ENCODE measurements around the gene HOXC12. TPM values are rescaled to one million over a fixed set of nuclear protein-coding genes. Genes with fewer than 3 reads are reported as not detected.

Gene HOXC12
- total RNA-seq, 1 experiment from 2014 or later = not detected

DNA sequence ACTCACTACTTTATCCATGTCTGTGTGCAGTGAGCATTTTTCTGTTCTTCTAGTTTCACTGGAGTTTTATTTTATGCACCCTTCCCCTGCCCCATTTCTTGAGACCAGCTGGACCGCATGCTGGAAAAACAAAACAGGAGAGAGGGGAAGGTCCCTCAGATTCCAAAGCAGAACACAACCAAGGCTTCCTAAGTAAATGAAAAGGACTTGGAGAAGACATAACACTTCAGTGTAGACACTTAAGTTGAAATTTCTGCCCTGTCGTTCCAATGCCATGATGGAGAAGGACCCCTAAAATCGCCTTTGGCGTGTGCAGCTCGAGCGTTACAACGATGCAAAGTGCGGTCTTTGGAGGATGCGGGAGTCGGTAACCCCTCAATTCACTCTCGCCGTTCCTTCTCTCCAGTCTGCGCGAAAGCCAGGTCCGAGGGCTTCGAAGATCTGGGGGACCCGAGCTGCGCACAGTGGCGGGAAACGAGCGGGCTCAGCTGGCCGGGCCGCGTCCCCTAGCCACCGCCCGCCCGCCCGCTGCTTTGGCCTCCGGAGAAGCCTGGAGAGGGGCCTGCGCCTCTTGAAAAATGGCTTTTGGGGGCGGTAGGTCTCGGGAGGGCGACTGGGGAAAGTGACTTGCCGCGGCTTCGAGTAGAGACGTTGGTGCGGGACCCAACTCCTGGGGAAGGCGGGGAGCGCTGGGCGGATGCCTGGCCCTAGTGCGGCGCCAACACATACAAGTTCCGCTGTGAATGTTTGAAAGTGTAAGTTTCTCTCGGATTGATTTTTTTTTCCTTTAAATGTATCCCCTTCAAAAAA is 27.3 kb upstream of the HOXC12 start:
- TF ChIP-seq, protein P1, sequence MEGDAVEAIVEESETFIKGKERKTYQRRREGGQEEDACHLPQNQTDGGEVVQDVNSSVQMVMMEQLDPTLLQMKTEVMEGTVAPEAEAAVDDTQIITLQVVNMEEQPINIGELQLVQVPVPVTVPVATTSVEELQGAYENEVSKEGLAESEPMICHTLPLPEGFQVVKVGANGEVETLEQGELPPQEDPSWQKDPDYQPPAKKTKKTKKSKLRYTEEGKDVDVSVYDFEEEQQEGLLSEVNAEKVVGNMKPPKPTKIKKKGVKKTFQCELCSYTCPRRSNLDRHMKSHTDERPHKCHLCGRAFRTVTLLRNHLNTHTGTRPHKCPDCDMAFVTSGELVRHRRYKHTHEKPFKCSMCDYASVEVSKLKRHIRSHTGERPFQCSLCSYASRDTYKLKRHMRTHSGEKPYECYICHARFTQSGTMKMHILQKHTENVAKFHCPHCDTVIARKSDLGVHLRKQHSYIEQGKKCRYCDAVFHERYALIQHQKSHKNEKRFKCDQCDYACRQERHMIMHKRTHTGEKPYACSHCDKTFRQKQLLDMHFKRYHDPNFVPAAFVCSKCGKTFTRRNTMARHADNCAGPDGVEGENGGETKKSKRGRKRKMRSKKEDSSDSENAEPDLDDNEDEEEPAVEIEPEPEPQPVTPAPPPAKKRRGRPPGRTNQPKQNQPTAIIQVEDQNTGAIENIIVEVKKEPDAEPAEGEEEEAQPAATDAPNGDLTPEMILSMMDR (IDR thresholded peaks at IDR 0.05; ENCODE audit: unreplicated experiment) = no peak
- Mint-ChIP-seq H3K27ac (ENCODE audit: unreplicated experiment) (no peak overlapping the region), H3K9me3 (ENCODE audit: low read depth, unreplicated experiment) (no peaks in the 10 kb centered on the region), H3K27me3 (ENCODE audit: unreplicated experiment) (peaks cover 89% of the 10 kb centered on the region), H3K4me3 (ENCODE audit: low read depth, unreplicated experiment) (no peak overlapping the region), H3K4me1 (ENCODE audit: low read depth, unreplicated experiment) (peaks cover 9% of the 10 kb centered on the region), H3K36me3 (ENCODE audit: insufficient read depth, unreplicated experiment) (no peaks in the 10 kb centered on the region)
- DNase-seq = no peak
- BruUV-seq (replicated peaks) = no TSS peak
- CTCF ChIA-PET = no interaction called here
- intact Hi-C loops (cut with micrococcal nuclease; ENCODE audit: unreplicated experiment) = no loop called here

DNA sequence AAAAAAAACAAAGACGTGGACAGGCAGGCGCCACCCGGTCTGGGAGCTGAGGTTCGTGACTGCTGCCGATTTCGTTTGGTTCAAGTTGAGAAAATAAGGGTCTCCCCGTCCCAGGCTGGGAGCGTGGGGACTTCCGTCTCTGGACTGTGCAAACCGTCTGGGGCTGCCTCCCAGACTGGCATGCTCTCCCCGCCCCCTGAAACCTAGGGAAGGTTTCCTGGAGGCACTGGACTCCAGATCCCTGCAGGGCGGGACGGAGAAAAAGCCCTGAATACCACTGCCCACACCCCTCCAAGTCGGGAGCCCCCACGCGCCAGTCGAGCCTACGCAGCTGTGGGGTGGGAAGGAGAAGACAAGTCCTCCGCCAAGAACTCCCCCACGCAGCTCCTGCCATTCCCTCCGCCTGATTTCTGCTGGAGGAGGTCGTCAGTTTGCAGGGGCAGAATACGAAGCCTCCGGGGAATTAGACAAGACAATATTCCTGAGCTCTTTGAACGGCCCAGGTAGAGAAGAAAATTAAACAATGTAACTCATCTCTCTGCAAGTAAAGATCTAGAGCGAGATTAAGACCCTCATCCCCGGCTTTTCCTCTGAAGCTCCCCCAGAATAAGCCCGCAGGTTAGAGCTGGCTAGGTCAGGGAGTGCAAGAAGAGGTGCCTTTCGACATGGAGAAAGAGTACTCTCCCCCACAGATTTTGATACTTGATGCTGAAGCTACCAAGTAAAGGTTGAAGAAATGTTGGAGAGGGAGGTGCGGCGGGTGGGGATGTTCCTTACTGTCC is 26.5 kb upstream of the HOXC12 start:
- CTCF ChIA-PET = no interaction called here
- Mint-ChIP-seq H3K27ac (ENCODE audit: unreplicated experiment) (no peak overlapping the region), H3K27me3 (ENCODE audit: unreplicated experiment) (peaks cover 89% of the 10 kb centered on the region), H3K4me1 (ENCODE audit: low read depth, unreplicated experiment) (peaks cover 7% of the 10 kb centered on the region), H3K9me3 (ENCODE audit: low read depth, unreplicated experiment) (no peaks in the 10 kb centered on the region), H3K4me3 (ENCODE audit: low read depth, unreplicated experiment) (no peak overlapping the region), H3K36me3 (ENCODE audit: insufficient read depth, unreplicated experiment) (no peaks in the 10 kb centered on the region)
- no TSS peak for BruUV-seq (replicated peaks)
- TF ChIP-seq, protein P1 (IDR thresholded peaks at IDR 0.05; ENCODE audit: unreplicated experiment) = no peak
- DNase-seq = no peak
- intact Hi-C loops (cut with micrococcal nuclease; ENCODE audit: unreplicated experiment) = no loop called here

DNA sequence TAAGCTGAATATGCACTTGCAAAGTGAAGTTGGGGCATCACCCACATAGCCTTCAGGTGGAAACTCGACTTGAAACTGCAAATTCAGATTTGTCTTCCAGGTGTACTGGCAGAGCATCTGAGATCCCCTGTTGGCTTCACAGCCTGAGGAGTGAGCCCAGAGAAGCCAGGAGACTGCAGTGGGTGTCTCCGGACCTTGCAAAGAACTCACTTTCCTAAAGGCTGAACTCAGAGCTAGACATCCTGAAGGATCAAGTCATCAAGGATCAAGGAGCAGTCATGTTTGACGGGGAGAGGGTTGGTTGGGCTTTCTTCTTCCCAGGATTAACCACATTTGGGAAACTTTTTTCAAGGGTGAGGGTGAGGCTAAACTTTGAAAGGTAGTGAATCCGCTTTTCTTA is 25.2 kb upstream of the HOXC12 start:
- no peaks in the 10 kb centered on the region for H3K36me3 Mint-ChIP-seq (ENCODE audit: insufficient read depth, unreplicated experiment)
- H3K9me3 Mint-ChIP-seq (ENCODE audit: low read depth, unreplicated experiment) = no peaks in the 10 kb centered on the region
- no peak overlapping the region for H3K4me3 Mint-ChIP-seq (ENCODE audit: low read depth, unreplicated experiment)
- intact Hi-C loops (cut with micrococcal nuclease; ENCODE audit: unreplicated experiment) = no loop called here
- CTCF ChIA-PET = no interaction called here
- TF ChIP-seq, protein P1 (IDR thresholded peaks at IDR 0.05; ENCODE audit: unreplicated experiment) = no peak
- DNase-seq = no peak
- H3K27ac Mint-ChIP-seq (ENCODE audit: unreplicated experiment) = no peak overlapping the region
- H3K27me3 Mint-ChIP-seq (ENCODE audit: unreplicated experiment) = peaks cover 92% of the 10 kb centered on the region
- H3K4me1 Mint-ChIP-seq (ENCODE audit: low read depth, unreplicated experiment) = no peaks in the 10 kb centered on the region
- no TSS peak for BruUV-seq (replicated peaks)

DNA sequence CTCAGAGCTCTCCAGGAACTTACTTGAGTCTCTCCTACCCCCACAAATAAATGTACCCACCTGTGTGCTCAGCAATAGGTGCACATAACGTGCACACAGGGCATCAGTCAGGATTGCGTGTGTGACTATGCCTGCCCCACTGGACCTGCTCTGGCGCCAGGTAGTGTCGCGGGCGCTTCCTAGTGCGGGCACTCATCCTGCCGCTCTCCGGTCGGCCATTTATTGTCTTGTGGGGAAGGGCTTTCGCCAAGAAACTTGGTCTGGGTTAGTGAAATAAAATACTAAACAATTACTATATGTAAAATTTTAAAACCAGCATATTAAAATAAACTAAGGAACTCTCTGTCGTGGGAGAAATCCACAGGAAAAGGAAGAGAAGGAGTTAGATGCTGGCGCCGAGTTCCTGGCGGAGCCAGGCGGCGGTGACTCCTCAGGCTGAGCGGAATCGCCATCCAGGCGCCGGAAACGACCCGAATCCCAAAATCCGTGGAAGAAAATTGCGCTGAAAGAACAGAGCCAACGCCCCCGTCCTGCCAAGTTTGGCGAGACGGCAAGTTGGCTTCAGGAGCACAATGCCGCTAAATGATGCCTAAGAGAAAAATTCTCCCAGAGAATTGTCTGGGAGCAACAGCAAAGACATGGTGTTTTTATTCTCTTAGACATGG is 24.0 kb upstream of the HOXC12 start:
- TF ChIP-seq, protein P1 (IDR thresholded peaks at IDR 0.05; ENCODE audit: unreplicated experiment) = no peak
- CTCF ChIA-PET = no interaction called here

More for the DNA sequence above, 24.0 kb upstream of the HOXC12 start:
- no peaks in the 10 kb centered on the region for H3K9me3 Mint-ChIP-seq (ENCODE audit: low read depth, unreplicated experiment)
- no peaks in the 10 kb centered on the region for H3K4me1 Mint-ChIP-seq (ENCODE audit: low read depth, unreplicated experiment)
- DNase-seq = no peak
- H3K27ac Mint-ChIP-seq (ENCODE audit: unreplicated experiment) = no peak overlapping the region
- intact Hi-C loops (cut with micrococcal nuclease; ENCODE audit: unreplicated experiment) = no loop called here
- H3K4me3 Mint-ChIP-seq (ENCODE audit: low read depth, unreplicated experiment) = no peak overlapping the region
- BruUV-seq (replicated peaks) = no TSS peak
- H3K36me3 Mint-ChIP-seq (ENCODE audit: insufficient read depth, unreplicated experiment) = no peaks in the 10 kb centered on the region
- H3K27me3 Mint-ChIP-seq (ENCODE audit: unreplicated experiment) = peaks cover 100% of the 10 kb centered on the region
